ENCODE results near the gene SRP68.
"Not testable (repeated sequence)": the region's sequence is repeated elsewhere in the genome, so short reads cannot be mapped to it uniquely, and the experiment has no call there.

SRP68 gene

GRCh38 chr17:76076765-76077583 is 4.7 kb upstream of the SRP68 start:
- peak; percentile 61 for DNase-seq

GRCh38 chr17:76076146-76076764 is 3.9 kb upstream of the SRP68 start:
- DNase-seq = peak; percentile 28

- DNase-seq = peak; percentile 64
Observed at GRCh38 chr17:76075364-76076145, 3.2 kb upstream of the SRP68 start.

- DNase-seq = peak; percentile 56
Observed at GRCh38 chr17:76074390-76075363, 2.4 kb upstream of the SRP68 start, which contains the start of gene GALR2. TSS of gene GALR2 (plus strand) at chr17:76074781. CDS start at chr17:76074884, 103 bp downstream.

GRCh38 chr17:76071531-76072147 is 678 bp downstream of the SRP68 start:
- DNase-seq = no peak

GRCh38 chr17:76065775-76066174 is 6.5 kb downstream of the SRP68 start:
- no peak for DNase-seq

GRCh38 chr17:76063875-76064546 is 8.3 kb downstream of the SRP68 start:
- no peak for DNase-seq

GRCh38 chr17:76058264-76058663 is 14.1 kb downstream of the SRP68 start:
- not testable (repeated sequence) for DNase-seq

GRCh38 chr17:76056882-76057281 is 15.4 kb downstream of the SRP68 start:
- no peak for DNase-seq

- DNase-seq = no peak
Observed at GRCh38 chr17:76054112-76054476, 18.2 kb downstream of the SRP68 start.

- DNase-seq = no peak
Observed at GRCh38 chr17:76053246-76054111, 18.8 kb downstream of the SRP68 start.

- DNase-seq = no peak
Observed at GRCh38 chr17:76051561-76051960, 20.8 kb downstream of the SRP68 start.

- DNase-seq = peak; percentile 61
Observed at GRCh38 chr17:76050538-76051467, 21.5 kb downstream of the SRP68 start.

GRCh38 chr17:76049836-76050537 is 22.3 kb downstream of the SRP68 start:
- DNase-seq = peak; percentile 63

- no peak for DNase-seq
Observed at GRCh38 chr17:76049239-76049638, 23.1 kb downstream of the SRP68 start.

GRCh38 chr17:76048711-76049110 is 23.6 kb downstream of the SRP68 start:
- DNase-seq = no peak

GRCh38 chr17:76048025-76048605 is 24.2 kb downstream of the SRP68 start:
- no peak for DNase-seq

GRCh38 chr17:76046064-76046463 is 26.3 kb downstream of the SRP68 start:
- peak; percentile 69 for DNase-seq

Measured in eye (tissue), 1 donor.